ENCODE measurements around the gene PIGS.
"Not testable (repeated sequence)": the region's sequence is repeated elsewhere in the genome, so short reads cannot be mapped to it uniquely, and the experiment has no call there.

The PIGS gene

DNA sequence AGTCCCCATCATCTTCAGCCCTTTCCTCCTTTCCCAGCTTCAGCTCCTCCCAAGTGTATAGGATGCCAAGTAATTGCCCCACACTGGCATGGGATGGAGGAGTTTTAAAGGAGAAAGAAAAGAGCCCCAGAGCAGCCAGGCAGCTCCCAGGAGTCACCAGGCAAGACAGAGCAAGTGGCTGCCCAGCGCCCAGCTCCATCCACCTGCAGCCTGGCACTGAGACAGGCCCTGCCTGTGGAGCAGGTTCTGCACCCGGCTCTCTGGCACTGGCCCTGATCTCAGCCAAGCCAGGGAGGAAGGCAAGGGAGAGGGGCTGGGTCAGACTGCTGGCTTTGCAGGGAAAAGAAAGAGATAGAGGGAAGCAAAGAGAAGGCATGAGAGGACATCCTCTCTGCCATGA, 43.5 kb downstream of the PIGS start:
- DNase-seq (ENCODE audit: low read depth, low spot score): no peak
- no peak overlapping the region for H3K4me3 ChIP-seq (ENCODE audit: low read depth, low read length)
- in situ Hi-C loops (cut with HindIII; ENCODE audit: low sequenced_read_pairs): no loop called here
- no peak for TF ChIP-seq CTCF (IDR thresholded peaks at IDR 0.05; ENCODE audit: low read depth, low read length)

DNA sequence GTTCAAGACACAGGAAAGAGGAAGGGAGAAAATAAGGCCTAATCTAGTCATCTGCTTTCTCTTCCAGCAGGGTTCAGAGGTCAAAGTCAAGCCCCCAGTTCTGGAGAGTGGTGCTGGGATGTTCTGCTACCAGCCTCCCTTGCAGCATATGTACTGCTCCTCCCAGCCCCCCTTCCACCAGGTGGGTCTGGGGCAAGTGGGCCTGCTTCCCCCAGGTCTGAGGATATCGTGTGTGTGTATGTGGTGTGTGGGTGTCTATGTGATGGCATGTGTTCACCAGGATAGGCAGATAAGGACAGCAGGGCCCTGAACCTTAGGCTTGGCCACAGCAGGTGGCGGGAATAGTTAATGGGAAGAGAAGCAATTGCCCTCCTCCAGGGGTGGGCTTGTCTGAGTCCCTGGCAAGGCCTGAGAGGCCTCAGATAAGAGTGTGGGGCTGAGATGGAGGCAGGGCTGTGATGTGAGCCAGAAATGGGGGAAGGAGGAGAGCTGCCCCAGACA, 44.1 kb downstream of the PIGS start:
- no peak overlapping the region for H3K4me3 ChIP-seq (ENCODE audit: low read depth, low read length)
- in situ Hi-C loops (cut with HindIII; ENCODE audit: low sequenced_read_pairs): no loop called here
- DNase-seq (ENCODE audit: low read depth, low spot score): no peak
- TF ChIP-seq CTCF (IDR thresholded peaks at IDR 0.05; ENCODE audit: low read depth, low read length): no peak

DNA sequence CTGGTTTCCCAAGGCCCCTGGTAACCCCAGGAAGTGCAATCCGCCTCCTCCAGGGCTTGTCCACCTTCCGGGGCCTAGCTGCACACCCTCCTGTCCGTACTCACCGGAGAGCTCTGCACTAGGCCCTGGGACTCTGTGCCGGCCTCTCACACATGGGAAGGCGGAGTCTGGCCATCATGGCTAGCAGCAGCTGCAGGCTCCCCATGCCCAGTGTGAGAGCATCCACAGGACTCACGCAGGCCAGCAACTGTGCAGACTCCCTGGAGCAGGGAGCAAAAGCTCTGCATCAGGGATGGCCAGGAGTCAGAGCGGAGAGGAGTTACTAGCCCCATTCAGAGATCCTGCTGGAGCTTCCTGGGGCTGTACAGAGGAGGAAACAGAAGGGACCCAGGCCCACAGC, 44.9 kb downstream of the PIGS start:
- in situ Hi-C loops (cut with HindIII; ENCODE audit: low sequenced_read_pairs): no loop called here
- TF ChIP-seq CTCF (IDR thresholded peaks at IDR 0.05; ENCODE audit: low read depth, low read length): no peak
- DNase-seq (ENCODE audit: low read depth, low spot score): no peak
- no peak overlapping the region for H3K4me3 ChIP-seq (ENCODE audit: low read depth, low read length)

DNA sequence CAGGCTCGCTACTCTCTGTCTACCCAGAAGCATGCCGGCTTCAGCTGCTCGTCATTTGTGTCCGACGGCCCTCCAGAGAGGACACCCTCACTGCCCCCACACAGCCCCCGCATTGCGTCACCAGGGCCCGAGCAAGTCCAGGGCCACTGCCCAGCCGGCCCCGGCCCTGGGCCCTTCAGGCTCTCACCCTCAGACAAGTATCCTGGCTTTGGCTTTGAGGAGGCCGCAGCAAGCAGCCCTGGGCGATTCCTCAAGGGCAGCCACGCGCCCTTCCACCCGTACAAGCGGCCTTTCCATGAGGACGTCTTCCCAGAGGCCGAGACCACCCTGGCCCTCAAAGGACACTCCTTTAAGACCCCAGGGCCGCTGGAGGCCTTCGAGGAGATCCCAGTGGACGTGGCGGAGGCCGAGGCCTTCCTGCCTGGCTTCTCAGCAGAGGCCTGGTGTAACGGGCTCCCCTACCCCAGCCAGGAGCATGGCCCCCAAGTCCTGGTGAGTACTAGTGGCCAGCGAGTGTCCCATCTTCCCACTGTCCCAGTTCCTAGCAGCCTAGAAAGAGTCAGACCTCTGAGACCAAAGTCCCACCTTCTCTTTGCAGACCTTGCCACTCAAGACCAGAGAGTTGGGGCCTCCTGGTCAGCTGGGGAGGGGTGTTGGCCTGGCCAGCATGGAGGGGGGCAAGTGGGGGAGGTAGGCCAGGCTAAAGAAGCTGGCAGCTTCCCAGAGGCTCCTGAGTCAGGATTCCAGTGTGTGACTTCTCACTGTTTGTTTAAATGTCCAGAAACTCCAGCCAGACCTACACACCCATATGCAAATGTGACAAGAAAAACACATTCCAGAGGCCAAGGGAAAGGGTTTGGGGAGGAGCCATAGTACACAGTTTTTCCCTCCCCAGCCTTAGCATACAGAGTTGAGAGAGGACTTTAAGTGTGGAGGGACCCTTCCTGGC, 46.6 kb downstream of the PIGS start:
- H3K4me3 ChIP-seq (ENCODE audit: low read depth, low read length): no peak overlapping the region
- TF ChIP-seq CTCF (IDR thresholded peaks at IDR 0.05; ENCODE audit: low read depth, low read length): no peak
- DNase-seq (ENCODE audit: low read depth, low spot score): peak; percentile 52
- in situ Hi-C loops (cut with HindIII; ENCODE audit: low sequenced_read_pairs): no loop called here

- DNase-seq (ENCODE audit: low read depth, low spot score): no peak
- in situ Hi-C loops (cut with HindIII; ENCODE audit: low sequenced_read_pairs): no loop called here
- no peak overlapping the region for H3K4me3 ChIP-seq (ENCODE audit: low read depth, low read length)
- TF ChIP-seq CTCF (IDR thresholded peaks at IDR 0.05; ENCODE audit: low read depth, low read length): no peak
Measured at GRCh38 chr17:28523876-28524275, 47.4 kb downstream of the PIGS start.

- no peak for TF ChIP-seq CTCF (IDR thresholded peaks at IDR 0.05; ENCODE audit: low read depth, low read length)
Measured at GRCh38 chr17:28523186-28523585, 48.1 kb downstream of the PIGS start.

DNA sequence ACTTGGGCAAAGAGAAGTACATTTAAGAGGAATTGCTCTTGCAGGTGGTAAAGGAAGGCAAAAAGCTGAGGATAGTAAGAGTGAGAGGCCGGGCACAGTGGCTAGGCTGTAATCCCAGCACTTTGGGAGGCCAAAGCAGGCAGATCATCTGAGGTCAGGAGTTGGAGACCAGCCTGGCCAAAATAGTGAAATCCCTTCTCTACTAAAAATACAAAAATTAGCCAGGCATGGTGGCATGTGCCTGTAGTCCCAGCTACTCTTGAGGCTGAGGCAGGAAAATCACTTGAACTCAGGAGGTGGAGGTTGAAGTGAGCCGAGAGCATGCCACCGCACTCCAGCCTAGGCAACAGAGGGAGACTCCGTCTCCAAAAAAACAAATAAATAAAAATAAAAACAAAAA, 49.0 kb downstream of the PIGS start:
- in situ Hi-C loops (cut with HindIII; ENCODE audit: low sequenced_read_pairs); DNase-seq (ENCODE audit: low read depth, low spot score); H3K4me3 ChIP-seq (ENCODE audit: low read depth, low read length): not testable (repeated sequence)

More at GRCh38 chr17:28523186-28523585, 48.1 kb downstream of the PIGS start:
- H3K4me3 ChIP-seq (ENCODE audit: low read depth, low read length): no peak overlapping the region
- DNase-seq (ENCODE audit: low read depth, low spot score): no peak
- in situ Hi-C loops (cut with HindIII; ENCODE audit: low sequenced_read_pairs): no loop called here

Measured in astrocyte of the spinal cord (primary cell).